Iris pigment epithelial cell (primary cell): ENCODE results near the gene MARCHF3.
"Not testable (repeated sequence)": the region's sequence is repeated elsewhere in the genome, so short reads cannot be mapped to it uniquely, and the experiment has no call there.

Source experiments
- DNase-seq: peaks from one replicate; pipeline ENCODE4 v3.0.0-alpha.2; 2011; ENCODE audit warnings: low read depth

MARCHF3 gene

DNA sequence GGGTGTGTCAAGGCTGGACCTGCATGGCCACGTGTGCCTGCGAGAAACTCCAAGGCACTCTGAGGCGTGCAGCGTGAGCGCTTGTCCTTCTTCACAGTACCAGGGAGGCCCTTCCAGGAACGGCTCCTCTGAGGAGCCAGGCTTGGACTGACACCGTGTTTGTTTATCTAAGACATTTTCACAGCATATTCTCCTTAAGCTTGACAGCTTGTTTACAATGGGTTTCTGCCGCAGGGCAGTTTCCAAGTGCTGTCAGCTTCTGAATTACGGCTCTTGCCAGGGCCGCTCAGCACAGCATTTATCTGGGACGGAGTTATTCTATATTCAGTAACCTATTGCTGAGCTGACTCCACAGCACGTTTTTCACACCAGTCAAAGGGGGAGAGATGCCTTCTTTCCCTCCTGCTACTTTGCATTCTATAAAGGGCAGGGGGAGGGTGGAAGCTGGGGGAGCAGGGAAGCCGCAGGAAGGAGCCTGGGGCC is 155.0 kb downstream of the MARCHF3 start:
- DNase-seq, result peak; percentile 84

DNA sequence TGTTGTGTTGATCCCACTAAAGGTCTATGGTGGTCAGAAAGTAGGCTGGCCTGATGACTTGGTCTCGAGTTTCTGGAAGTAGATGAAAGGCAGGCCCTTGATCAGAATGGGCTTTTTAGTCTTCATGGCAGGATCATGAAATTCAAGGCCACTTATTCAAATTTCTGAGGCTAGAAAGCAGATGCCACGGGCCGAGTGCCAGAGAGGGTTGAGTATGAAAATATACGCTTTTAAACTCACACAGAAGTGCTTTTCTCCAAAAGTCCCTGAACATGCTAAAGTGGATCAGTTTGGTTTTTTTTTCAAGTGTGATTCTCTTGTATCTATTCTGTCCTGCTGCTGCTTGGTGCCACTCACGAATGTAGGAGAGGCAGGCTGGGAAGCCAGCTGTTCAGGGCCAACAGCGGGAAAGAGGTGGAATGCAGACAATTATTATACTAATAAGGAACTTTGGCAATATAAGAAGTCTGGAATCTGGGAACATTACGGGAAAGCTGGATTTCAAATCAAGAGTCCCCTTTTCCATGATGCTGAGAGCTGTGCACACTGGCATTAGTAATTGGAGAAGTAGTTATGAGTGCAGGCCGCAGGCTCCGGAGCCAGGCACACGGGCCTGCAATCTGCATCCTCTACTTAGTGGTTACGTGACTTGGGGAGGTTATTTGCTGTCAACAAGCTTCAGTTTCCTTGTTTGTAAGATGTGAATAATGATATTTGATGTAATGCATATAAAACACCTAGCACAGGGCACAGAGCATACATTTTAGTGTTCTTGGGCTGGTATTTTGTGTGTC is 157.6 kb downstream of the MARCHF3 start:
- DNase-seq, result no peak

DNA sequence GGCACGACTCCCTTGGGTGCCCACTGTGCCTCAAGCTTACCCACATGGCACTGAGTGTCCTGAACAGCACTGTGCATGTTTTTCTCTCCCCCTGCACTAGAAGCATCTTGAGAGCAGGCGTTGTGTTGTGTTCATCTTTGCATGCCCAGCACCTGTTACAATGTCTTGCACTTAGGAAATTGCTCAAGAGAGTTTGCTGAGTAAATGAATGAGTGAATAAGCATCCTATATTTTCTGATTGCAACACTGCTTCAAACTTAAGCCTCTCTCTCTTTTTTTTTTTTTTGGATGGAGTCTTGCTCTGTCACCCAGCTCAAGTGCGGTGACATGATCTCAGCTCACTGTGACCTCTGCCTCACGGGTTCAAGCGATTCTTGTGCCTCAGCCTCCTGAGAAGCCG is 158.9 kb downstream of the MARCHF3 start:
- DNase-seq, result peak; percentile 61

DNA sequence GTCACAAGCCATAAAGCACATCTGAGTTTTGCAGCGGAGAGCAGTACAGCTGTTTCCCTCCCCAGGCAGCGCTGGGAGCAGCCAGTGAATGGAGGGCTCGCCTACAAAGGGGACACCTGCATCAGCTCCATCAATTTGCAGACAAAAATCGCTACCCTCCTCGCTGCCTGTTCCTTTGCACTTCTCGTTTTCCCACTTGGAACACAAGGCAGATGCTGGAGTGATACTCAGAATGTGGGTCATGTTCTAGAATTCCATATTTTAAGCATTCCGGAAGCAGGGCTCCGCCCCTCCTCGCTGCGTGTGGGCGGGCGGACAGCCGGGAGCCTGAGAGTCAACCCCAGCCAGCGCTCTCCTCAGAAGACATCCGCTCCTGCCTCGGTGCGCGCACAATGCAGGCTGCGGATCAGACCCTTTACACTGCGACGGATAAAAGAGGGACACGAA is 161.3 kb downstream of the MARCHF3 start:
- DNase-seq, result peak; percentile 52

DNA sequence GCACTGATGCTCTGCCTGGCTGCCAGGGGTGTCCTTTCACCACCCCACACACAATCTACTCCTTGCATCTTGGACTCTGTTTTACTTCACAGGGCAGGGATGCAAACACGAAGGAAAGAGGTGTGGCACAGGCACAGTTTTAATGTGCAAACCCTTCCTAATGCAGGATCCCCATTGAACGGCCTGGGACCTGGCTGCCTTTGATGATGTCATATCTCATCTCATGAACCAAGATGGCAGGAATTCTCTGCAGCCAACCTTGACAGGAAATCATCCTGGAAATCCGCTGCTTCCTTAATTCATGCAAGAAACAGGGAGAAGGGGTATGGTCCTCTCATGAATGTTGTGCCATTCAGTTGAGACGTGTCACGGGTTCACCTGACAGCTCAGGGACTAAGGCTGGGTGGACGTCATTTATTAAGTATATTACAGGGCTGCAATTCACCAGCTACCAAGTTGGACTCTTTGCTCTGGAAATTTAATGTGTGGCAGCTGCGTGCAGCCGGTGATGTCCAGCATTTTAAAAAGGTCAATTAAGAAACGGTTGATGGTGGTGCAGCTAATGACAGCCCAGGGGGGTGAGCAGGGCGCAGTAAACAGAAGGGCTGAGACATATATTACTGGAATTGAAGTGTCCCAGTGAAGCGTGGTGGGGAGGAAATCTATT is 161.9 kb downstream of the MARCHF3 start:
- no peak for DNase-seq

DNA sequence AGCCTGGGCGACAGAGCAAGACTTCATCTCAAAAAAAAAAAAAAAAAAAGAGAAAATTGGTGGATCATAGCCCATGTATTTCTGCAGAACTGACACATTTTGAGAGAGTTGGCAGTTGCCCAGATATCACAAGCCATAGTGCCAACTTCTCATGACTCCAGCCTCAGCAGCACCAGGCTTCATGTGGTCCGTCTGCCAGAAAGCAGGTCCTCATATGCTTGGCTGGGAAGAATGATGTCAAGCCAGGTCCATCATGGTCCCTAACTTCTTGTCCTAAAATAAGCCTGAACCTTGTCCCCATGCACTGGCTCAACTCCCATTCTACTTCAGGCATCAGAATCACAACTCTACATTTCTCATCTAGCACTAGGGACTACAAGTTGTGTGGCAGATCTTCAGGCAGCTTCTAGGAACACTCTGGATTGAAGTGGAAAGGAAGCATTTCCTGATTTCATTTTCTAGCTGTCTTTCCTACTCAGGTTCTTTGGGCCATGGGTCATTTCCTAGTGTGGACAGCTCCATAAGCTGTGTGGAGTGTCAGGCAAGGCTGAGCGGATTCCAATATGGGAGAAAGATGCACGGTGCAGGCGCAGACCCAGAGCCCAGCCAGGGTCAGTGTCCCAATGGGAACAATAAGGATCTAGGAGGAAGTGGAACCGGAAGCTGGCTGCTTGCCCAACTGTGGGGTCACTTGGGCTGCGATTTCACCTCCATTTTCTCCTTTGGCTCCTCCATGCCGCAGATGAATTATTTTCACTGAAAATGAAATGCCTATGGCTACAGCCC is 163.3 kb downstream of the MARCHF3 start:
- DNase-seq, result no peak

DNA sequence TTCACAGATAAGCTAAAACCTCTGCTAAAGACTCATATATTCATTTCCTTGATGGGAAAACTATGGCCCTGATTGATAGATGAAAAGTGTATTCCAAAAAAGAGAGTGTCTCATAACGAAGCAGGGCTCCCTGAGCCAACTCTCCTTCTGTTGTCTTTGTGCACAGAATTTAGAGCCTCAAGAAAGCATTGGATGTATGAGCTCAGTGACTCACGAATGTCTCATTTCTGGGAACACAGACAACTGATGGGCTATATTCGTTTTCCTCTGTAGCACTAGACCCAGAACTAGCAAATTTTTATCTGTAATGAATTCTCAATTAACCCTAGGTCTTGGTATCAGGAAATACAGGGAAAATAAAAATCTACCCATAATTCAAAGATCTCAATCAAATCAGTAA is 165.1 kb downstream of the MARCHF3 start:
- peak; percentile 79 for DNase-seq

DNA sequence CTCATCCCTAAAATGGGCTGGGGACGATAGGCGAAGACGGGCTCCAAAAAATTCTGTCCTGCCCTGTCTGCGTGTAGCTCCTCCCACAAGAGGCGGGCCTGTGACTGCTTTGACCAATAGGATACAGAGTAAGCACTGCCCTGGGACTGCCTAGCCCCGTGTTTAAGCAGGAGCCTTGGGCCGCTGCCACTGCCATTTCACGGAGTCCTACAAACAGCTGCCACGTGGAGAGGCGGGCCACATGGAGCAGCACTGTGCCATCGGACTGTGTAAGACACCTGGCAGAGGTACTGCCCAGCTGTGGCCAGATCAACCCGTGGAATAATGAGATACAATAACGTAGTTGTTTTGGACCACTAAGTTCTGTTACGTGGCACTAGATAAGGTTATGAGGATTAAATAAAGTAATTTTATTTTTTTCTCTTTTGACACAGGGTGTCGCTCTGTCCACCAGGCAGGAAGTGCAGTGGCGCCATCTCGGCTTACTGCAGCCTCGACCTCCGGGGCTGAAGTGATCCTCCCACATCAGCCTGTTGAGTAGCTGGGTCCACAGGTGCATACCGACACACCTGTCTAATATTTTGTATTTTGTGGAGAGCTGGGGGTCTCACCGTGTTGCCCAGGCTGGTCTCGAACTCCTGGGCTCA is 166.2 kb downstream of the MARCHF3 start:
- DNase-seq, result no peak

DNA sequence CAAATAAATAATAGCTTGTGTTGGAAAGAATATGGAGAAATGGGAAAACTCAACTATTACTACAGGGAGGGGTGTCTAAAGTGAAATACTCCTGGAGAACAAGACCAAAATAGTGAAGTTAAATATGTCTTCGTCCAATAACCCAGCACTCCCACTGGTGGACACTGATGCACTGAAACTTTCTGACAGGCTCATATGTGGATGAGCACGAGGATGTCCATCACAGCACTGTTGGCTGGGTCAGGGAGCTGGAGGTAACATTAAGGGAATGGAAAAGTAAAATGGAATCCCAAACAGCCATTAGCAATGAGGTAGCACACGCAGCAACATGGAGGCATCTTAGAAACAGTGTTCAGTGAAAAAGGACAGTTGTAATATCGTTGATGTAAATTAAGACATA is 167.0 kb downstream of the MARCHF3 start:
- DNase-seq, result no peak

DNA sequence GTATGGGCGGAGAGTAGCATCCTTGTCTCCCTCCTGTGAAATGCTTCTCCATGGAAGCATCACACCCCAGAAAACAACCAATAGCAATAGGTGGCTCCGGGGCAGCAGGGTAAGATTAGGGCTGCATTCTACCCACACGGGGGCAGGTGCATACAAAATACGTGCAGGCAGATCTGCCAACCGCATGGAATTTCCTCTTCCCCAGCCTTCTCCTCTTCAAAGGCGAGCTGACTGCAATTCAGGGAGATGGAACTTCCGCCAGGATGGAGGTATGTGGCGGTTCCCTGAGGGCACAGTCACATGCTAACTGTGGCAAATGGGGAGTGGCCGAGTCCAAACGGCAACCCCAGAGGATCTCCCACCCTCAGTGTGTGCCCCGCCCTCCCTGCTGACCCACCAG is 171.9 kb downstream of the MARCHF3 start:
- no peak for DNase-seq

DNA sequence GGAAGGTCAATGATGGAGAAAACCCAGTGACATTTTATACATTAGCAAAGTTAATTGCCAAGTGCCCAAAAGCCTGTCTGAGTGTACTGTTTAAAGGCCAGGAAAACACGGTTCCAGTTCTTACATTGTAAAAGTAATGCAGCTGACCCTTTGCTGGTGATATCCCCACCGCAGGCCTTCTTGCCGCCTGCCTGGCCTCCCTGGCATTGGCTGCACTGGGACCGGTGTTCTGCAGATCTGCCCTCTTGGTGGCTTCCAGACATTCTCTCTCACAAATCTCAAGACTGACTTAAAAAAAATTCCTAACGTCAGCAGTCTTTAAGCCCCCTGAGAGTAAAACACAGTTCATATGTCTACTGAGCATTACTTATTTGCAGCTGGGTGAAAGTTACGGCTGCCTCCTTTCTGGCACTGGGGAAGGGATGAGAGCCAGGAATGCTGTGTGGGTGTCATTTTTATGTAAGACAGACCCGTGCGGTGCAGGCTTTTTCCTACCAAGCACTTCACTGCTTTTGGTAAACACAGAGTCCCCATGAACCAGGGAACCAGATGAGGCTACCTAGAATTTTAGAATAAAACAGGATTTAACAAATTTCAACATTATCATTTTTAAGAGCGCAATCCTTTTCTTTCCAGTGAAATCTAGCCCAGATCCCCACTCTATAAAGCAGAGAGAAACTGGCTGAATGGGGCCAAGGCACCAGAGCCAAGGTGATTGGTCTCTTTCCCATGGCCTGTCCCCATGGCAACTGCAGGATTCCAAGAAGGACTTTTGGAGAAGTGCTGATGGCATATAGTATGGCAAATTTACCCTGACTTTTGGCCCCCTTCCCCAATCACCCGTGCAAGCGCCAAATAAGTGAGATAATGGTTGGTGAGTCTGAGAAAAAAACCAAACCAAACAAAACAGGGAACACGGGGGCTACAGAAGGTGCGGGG is 172.6 kb downstream of the MARCHF3 start:
- DNase-seq, result no peak

DNA sequence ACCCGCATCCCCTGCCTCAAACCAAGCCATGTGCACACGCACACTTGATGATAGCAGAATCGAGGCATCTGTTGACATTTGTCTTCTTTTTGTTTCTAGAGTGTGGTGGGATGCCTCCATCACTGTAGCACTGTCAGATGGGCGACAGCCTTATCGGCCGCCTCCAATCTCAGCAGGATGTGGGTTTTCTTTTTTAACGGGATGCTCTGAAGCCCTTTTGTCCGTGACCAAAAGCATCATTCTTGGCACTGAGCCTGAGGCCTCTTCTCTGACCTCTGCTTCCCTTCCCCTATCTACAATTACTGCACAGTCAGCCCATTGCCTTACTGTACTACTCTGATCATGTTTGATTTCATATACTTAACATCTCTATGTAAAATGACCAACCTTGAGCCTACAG is 175.1 kb downstream of the MARCHF3 start:
- peak; percentile 24 for DNase-seq

DNA sequence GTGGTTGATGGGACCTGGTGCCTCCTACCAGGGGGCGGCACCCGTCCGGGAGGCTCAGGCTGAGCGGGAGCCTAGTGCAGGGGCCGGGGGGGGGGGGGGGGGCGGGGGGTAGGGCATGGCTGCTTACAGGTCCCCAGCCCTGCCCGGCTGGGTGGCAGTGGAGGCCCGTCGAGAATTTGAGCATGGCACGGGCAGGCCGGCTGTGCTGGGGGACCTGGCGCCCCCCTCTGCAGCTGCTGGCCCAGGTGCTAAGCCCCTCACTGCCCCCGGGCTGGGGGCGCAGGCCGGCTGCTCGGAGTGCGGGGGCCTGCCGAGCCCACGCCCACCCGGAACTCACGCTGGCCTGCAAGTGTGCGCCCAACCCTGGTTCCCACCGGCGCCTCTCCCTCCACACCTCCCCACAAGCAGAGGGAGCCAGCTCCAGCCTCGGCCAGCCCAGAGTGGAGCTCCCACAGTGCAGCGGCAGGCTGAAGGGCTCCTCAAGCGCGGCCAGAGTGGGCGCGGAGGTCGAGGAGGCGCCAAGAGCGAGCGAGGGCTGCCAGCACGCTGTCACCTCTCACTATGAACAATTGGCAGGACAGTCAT is 175.7 kb downstream of the MARCHF3 start:
- DNase-seq, result no peak

DNA sequence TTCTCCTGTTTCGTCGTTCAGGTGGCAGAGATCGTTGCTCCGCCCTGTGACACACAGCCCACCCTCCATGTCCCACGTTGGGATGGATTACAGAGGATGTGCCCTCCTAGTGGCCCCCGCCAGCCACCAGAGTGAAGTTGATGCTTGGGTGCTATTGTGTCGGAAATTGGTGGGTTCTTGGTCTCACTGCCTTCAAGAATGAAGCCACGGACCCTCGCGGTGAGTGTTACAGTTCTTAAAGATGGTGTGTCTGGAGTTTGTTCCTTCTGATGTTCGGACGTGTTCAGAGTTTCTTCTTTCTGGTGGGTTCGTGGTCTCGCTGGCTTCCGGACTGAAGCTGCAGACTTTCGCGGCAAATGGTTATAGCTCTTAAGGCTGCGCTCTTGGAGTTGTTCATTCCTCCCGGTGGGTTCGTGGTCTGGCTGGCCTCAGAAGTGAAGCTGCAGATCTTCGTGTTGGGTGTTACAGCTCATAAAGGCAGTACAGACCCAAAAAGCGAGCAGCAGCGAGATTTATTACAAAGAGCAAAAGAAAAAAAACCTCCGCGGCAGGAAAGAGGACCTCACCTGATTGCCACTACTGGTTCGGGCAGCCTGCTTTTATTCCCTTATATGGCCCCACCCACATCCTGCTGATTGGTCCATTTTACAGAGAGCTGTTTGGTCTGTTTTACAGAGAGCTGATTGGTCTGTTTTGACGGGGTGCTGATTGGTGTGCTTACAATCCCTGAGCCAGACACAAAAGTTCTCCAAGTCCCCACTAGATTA is 176.6 kb downstream of the MARCHF3 start:
- not testable (repeated sequence) for DNase-seq

DNA sequence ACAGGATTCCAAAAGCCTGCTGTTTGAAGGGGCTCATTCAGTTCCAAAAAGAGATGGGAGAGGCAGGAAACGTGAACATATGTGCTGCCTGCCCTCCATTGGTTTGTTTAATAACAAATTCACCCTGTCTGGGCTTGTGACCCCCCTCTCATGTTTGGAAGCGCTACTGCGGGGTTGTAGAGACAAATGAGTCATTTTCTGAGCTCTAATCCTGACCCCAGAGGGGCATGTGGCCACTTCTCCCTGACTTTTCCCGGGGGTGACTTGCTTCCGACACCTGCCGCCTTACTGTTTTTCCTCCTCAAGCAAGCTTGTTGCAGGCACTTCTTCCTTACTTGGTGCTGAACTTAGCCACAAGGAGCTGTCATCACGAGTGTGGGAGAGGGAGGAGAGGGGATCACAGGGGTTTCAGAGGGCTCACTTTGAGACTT is 177.5 kb downstream of the MARCHF3 start:
- DNase-seq, result no peak

DNA sequence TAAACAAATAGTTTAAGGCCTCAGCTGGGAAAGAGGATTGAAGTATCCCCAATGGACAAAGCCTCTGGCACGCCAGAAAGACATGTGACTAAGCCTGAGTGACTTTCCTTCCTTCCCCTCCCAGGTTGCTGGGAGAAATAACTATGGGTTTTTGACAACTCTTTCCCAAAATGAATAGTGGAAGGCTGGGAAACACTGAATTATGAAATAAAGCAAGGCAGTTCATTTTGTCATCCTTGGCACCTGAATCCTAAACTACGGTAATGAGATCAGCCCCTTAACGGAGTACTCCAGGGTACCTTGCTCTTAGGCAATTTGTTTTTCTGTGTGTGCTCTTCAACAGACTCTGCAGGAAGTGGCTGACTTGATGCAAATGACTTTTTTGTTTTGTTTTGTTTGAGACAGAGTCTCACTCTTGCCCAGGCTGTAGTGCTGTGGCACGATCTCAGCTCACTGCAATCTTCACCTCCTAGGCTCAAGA is 178.2 kb downstream of the MARCHF3 start:
- peak; percentile 30 for DNase-seq

DNA sequence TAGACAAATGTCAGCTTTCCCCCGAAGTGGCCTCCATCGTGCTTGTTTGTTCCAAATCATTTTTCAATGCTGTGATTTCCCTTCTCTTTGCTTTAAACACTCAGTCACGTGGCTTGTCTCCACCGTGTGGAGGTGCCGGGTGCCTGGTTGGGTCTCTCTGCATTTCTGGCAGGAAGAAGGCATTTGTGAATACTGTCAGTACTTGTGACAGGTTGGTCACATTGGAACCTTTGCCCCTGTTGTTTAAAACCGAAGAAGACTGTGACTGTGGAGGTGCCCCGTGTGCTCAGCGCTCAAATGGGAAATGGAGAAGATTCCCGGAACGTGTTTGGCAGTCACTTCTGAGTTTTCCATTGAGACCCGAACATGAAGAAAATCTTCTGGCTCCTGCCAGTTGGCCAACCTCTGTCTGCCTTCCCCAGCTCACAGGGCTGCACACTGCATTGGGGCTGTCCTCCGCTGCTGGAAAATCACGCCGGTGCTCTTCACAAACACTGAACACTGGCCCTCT is 178.8 kb downstream of the MARCHF3 start:
- DNase-seq, result no peak

DNA sequence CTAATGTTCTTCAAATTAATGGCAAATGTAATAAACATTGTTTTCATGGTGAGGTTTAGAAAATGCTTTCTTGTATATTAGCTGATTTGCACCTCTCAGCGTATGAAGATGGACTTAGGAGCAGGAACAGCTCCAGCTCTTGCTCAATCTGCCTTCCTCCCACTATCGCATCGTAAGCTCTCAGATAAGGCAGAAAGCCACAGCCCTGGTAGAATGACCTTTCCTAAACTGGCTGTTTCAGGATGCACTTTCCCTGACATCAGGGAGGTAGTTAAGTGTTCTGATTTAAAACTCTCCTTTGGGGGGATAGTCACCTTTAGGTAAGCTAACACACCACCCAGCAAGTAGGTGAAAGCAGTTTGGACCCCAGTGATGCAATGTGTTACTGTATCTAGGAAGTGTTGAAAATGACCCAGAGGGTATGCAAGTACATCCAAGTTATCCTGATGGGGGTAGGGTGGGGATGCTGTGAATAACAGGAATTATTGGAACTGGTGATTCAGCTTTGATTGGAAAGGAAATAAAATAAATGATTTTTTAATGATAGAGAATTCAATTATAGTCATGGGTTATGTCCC is 181.2 kb downstream of the MARCHF3 start:
- DNase-seq, result peak; percentile 82

DNA sequence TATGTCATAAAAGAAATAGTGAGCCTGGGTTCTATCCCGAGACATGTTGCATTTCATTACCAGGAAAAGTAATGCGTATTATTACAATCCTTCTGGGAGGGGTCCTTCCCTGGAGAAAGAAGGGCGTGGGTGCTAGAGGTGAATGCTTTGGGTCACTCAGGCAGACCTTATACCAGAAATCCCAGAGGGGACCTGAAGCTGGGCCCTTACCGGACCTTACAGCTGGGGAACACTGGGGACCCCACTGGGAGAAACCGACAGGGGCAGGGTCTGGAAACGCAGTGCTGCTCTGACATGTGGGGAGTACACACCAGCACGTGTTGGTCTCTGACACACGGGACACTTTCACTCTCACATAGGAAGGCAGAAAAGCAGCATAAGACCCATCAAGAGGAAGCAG is 182.1 kb downstream of the MARCHF3 start:
- DNase-seq, result no peak
